NCI-H748 (cell line): ENCODE measurements around the gene HS3ST2.
"Not testable (repeated sequence)": the region's sequence is repeated elsewhere in the genome, so short reads cannot be mapped to it uniquely, and the experiment has no call there.

Experiments
- DNase-seq: peaks from one replicate; lab custom pipeline; 2025; ENCODE audit not compliant: unreplicated experiment; lab: John Stamatoyannopoulos, UW

Gene HS3ST2

DNA sequence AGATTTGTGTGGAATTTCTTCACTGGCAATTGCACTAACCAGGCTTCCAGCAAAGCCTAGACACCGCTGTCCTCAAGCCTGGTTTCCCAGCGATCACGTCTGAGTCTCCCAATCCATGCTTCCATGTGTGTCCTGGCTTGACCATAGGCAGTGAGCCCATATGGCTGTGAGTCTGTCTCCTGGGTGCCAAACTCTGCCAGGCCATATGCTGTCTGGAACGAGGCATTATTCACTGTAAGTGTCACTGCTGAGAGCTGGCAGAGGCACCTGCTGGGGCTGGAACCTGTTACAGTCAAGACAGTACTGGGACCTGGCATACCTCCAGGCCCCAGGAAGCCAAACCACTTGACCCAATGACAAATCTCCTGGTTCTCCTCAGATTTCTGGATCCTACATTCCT lies 60.4 kb downstream of the HS3ST2 start:
- no peak for DNase-seq

GRCh38 chr16:22878955-22879354 lies 65.0 kb downstream of the HS3ST2 start:
- DNase-seq = no peak

GRCh38 chr16:22879466-22879865 lies 65.5 kb downstream of the HS3ST2 start:
- DNase-seq = no peak

- DNase-seq = no peak
Observed at GRCh38 chr16:22882981-22883380, 69.0 kb downstream of the HS3ST2 start.

DNA sequence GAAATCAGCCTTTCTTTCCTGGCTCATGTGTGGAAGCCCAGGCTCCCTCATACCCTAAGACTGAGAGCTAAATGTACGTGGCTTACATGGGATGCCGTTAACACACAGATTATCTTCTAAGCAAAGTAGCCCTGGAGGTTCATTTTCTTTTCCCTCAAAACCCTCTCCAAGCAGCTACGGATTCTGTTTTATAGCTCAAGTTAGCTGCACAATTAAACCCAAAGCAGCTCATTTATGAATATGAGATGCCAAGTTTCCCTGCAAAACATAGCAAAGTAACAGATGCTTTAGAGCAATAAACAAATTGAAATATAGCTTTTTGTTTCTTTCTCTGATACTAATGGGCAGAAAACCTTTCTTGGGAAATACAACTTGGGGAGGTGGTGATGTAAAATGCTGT lies 72.0 kb downstream of the HS3ST2 start:
- DNase-seq = no peak

DNA sequence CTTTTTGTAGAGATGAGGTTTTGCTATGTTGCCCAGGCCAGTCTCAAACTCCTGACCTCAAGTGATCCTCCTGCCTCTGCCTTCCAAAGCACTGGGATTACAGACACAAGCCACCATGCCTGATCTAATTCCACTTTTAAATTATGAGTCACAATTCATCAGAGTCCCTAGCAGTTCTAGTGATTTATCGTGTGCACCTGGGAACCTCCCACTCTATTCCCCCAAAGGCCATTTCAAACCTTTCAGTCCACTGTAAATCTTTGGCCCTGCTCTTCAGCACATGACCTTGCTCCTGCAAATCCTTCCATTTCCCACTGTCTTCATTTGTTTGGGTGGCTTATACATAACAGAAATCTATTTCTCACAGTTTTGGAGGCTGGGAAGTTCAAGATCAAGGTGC lies 73.0 kb downstream of the HS3ST2 start:
- DNase-seq = no peak

- no peak for DNase-seq
Observed at GRCh38 chr16:22887445-22887844, 73.5 kb downstream of the HS3ST2 start.

GRCh38 chr16:22888791-22889190 lies 74.8 kb downstream of the HS3ST2 start:
- DNase-seq = no peak

DNA sequence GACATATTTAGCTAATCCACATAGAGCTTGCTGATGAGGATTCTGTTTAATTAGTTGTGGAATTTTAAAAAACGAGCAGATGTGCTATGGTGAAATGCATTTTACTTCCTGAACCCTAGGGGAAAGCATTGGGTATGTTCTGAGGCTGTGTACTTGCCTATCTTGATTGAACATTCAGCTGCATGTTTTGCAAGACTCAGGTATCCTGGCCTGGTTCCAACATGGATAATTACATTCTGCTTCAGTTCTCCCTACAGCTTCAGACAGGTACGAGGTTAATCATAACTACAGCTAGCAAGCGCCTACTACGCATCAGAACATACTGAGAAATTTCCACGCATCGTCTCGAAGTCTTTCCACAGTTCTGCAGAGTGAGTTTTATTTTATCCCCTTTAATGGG lies 77.0 kb downstream of the HS3ST2 start:
- peak; percentile 36 for DNase-seq

- DNase-seq = no peak
Observed at GRCh38 chr16:22897184-22897583, 83.2 kb downstream of the HS3ST2 start.

DNA sequence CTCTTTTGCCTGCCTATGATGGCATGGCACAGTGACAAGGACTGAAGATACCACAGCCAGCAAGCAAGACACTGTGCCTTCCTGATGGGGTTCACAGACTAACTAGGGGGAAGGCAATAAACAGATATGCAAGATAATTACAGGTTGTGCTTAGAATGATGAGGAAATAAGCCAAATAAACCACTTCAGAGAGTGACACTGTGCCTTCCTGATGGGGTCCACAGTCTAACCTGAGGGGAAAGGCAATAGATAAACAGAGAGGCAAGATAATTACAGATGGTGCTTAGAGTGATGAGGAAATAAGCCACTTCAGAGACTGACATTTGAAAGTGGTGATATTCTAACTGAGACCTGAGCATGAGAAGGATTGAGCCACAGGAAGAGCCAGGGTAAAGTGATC lies 84.2 kb downstream of the HS3ST2 start:
- DNase-seq = no peak

- DNase-seq = peak; percentile 66
Observed at GRCh38 chr16:22898874-22899348, 84.9 kb downstream of the HS3ST2 start.

DNA sequence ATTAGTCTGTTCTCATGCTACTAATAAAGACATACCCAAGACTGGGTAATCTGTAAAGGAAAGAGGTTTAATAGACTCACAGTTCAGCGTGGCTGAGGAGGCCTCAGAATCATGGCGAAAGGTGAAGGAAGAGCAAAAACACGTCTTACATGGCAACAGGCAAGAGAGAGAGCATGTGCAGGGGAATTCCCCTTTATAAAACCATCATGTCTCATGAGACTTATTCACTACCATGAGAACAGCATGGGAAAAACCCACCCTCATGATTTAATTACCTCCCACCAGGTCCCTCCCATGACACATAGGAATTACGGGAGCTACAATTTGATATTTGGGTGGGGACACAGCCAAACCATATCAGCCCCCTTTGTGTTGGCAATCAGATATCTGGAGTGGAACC lies 85.6 kb downstream of the HS3ST2 start:
- not testable (repeated sequence) for DNase-seq

- no peak for DNase-seq
Observed at GRCh38 chr16:22900863-22901262, 86.9 kb downstream of the HS3ST2 start.

DNA sequence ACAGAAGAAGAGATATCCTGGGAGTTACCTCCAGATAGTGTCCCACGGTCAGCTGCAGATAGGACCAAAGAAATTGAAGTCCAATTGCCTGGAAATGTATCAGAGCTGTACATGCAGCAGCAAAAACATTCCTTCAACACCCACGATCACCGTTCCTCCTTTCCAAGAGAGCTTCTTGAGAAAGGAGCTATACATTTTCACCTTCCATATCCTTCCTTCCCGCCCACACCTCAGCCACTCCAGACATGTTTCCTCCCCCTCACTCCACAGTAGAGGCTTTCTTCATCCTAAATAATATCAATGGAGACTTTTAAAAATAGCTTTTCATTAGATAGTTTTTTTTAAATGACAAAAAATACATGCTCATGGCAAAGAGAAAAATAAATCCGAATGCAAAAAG lies 87.6 kb downstream of the HS3ST2 start:
- no peak for DNase-seq

- DNase-seq = no peak
Observed at GRCh38 chr16:22903716-22904115, 89.8 kb downstream of the HS3ST2 start.

DNA sequence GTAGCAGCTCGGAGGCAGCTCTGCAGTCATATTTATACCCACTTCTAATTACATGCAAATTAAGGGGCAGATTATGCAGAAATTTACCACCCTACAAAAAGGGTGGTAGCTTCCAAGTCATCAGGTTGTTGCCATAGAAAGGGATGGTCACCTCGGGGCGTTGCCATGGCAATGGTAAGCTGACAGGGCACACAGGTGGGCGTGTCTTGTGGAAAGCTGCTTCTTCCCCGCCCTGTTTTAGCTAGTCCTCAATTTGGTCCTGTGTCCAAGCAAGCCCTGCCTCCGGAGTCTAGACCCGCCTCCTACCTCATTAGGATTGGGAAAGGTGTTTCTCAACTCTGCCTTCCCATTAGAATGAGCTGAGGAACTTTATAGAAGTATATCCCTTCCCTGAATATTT lies 98.7 kb downstream of the HS3ST2 start:
- peak; percentile 52 for DNase-seq

DNA sequence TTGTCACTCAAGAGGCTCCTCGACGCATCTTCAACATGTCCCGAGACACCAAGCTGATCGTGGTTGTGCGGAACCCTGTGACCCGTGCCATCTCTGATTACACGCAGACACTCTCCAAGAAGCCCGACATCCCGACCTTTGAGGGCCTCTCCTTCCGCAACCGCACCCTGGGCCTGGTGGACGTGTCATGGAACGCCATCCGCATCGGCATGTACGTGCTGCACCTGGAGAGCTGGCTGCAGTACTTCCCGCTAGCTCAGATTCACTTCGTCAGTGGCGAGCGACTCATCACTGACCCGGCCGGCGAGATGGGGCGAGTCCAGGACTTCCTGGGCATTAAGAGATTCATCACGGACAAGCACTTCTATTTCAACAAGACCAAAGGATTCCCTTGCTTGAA lies 101.0 kb downstream of the HS3ST2 start:
- DNase-seq = no peak

DNA sequence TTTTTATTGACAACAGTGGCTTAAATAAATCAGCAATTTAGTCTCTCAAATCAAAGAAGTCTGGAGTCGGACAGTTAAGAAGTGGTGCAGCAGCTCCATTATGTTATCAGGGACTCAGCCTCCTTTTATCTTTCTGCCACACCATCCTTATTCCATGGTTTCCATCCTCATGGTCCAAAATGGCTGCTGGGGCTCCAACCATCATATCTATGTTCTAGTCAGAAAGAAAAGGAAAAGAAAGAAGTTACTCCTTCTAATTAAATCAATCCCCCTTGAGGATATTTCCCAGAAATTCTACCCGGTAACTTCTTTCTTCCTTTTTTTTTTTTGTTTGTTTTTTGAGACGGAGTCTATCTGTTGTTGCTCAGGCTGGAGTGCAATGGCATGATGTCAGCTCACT lies 109.5 kb downstream of the HS3ST2 start:
- DNase-seq = no peak

DNA sequence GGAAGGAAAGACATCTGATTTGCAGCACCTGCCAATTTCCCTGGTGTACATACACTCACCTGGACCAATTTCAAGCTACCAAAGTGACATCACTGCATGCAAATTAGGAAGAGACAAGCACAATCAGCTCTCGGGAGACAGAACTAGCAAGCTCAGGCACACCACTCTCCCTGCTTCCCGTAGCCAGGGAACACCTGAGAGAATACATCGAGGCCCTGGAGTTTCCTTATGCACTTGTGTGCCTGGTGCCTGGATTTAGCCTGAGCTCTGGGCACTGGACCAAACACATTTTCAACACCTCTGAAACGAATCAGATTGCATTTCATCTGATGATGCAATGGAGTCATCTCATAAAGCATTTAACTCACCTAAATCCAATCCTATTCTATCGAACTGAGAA lies 110.5 kb downstream of the HS3ST2 start:
- DNase-seq = peak; percentile 17

DNA sequence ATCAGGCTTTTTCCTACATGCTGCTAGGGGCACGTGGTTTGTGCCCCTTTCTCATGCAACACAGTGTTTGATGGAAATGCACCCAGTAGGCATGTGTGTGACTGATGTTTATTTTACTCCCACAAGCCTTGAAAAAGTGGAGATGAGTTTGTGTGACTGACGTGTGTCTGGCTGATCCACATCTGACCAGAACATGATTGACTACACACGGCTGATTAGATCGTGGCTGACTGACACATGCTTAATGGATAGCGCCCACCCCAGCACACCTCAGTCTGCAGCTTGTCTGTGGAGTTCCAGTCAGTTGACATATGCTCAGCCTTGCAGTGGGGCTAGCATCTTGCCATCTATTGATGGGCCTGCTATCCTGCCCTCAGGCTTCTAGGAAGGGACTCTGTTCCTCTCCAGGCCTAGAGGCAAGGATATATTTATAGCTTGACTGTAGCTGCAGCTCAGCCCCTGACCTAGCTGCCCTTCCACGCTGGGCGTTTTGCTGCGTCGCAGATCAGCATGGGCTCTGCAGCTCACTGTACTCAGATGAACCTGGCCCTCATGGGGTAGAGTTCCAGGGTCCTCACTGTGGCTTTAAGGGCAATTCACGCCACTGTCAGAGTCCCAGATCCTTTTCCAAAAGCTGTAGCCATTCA lies 112.3 kb downstream of the HS3ST2 start:
- no peak for DNase-seq

DNA sequence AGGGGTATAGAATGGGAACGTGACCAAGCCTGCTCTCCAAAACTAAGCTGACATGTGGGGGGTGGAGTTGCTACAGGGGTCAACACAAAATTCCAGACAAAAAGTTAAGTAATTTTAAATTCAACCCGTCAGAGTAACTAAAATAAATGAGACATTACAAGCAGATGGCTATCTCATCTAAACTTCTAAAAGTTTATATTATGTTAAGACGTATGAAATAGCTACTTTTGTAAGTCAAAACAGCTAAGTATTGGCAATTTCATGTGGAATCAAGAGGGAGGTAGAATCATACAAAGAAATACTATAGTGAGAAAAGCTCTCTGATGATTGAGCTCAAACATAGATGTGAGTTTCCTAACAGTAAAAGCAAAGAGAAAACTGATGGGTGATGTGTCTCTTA lies 113.3 kb downstream of the HS3ST2 start:
- no peak for DNase-seq

- DNase-seq = no peak
Observed at GRCh38 chr16:22928882-22929435, 115.0 kb downstream of the HS3ST2 start.
